Colon (tissue), 2 donors: Measurements from ENCODE around the gene PRUNE1.

Source experiments
- FAIRE-seq: peaks from 2 replicates; lab custom pipeline; 2012; peaks lifted over from hg19 to GRCh38; lab: Jason Lieb, UNC
- donor health status: control.
- donor health status: control.

Gene PRUNE1, protein sequence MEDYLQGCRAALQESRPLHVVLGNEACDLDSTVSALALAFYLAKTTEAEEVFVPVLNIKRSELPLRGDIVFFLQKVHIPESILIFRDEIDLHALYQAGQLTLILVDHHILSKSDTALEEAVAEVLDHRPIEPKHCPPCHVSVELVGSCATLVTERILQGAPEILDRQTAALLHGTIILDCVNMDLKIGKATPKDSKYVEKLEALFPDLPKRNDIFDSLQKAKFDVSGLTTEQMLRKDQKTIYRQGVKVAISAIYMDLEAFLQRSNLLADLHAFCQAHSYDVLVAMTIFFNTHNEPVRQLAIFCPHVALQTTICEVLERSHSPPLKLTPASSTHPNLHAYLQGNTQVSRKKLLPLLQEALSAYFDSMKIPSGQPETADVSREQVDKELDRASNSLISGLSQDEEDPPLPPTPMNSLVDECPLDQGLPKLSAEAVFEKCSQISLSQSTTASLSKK

GRCh38 chr1:151008244-151009205 lies at the start of gene PRUNE1:
Gene PRUNE1 (plus strand): TSS chr1:151008449. CDS start chr1:151008633, 184 bp downstream.
- no peak for FAIRE-seq

- no peak for FAIRE-seq
Observed at GRCh38 chr1:150960646-150961045, 47.6 kb upstream of the PRUNE1 start.

- no peak for FAIRE-seq
Observed at GRCh38 chr1:150961756-150962155, 46.5 kb upstream of the PRUNE1 start.

DNA sequence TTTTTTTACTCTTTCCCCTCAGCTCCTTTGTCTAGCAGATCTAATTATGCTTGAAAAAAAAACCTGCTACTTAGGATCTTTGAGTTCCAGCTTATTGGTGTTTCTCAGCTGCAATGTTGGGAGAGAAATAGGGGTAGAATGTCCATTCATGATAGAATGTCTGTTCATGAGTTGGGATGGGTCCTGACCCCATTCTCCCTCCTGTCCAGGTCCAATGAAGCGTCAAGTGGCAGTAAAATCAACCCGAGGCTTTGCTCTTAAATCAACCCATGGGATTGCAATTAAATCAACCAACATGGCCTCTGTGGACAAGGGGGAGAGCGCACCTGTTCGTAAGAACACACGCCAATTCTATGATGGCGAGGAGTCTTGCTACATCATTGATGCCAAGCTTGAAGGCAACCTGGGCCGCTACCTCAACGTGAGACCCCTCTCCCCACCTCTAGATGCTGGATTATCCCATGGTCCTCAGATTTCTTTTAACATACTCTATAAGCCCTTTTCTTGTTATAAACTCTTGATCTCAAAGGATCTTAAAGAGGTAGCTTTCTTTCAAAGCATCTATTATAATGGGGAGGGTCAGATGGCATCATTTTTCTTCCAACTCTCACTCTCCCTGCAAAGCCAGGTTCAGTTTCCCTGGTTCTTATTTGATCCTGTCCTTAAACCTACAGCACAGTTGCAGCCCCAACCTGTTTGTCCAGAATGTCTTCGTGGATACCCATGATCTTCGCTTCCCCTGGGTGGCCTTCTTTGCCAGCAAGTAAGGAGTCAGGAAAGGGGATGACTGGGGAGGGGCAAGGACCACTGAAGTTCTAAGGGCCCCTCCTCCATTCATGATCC lies 44.7 kb upstream of the PRUNE1 start:
- no peak for FAIRE-seq

DNA sequence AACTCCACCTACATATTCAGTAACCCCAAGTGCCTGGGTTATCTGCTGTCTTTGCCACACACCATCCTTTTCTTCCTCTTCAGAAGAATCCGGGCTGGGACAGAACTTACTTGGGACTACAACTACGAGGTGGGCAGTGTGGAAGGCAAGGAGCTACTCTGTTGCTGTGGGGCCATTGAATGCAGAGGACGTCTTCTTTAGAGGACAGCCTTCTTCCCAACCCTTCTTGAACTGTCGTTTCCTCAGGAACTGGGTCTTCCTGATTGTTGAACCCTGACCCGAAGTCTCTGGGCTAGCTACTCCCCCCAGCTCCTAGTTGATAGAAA lies 44.1 kb upstream of the PRUNE1 start:
- FAIRE-seq, result no peak

GRCh38 chr1:150965605-150966004 lies 42.6 kb upstream of the PRUNE1 start:
- no peak for FAIRE-seq

GRCh38 chr1:150966011-150966410 lies 42.2 kb upstream of the PRUNE1 start:
- no peak for FAIRE-seq

- FAIRE-seq, result no peak
Observed at GRCh38 chr1:150967936-150968335, 40.3 kb upstream of the PRUNE1 start.

DNA sequence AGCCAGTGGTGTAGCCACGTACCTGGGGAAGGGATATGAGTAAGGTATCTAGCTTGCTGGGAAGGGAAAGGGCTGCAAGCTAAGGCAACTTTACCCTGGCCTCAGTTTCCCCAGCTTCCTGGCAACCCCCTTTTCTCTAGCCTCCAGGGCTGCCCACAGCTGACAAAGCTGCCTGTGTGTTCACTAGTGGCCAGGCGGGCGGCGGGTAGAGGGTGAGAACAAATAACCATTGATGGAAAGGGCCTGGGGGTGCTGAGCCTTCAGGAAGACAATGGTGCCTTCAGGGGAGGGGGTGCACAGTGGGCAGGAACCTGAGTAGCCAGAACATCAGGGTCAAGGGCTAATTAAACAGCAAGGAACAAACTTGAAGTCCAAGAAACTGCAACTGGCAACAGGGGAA lies 39.8 kb upstream of the PRUNE1 start:
- FAIRE-seq, result no peak

GRCh38 chr1:150969626-150970025 lies 38.6 kb upstream of the PRUNE1 start:
- FAIRE-seq, result no peak

GRCh38 chr1:150970808-150971582 lies 37.3 kb upstream of the PRUNE1 start:
- FAIRE-seq, result no peak

GRCh38 chr1:150971583-150972416 lies 36.4 kb upstream of the PRUNE1 start:
- FAIRE-seq, result no peak

GRCh38 chr1:150972417-150972940 lies 35.8 kb upstream of the PRUNE1 start:
- FAIRE-seq, result no peak

DNA sequence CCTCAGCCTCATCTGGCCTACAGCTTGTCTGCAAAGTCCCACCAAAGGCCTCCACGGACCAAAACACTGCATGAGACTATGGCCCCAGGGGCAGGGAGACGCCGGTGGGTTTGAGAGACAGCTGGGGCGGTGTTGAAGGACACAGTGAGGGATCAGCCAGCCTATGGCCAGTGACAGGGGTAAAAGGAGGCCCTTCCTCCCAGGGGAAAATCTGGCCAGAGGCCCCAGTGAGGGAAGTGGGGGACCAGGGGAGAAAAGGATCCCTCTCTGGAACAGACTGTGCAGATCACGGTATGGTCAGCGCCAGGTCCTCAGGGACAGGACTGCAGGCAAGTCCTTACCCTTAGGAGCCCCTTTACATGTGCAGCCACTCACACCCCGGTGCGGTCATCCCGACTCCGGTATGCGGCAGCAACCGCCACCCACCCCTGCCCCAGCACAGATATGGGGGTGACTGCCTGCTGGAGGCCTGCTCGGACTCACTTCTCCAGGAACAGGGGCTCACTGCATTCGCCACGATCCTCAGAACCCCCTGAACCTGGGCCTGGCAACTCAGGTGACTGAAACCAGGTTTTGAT lies 34.9 kb upstream of the PRUNE1 start:
- no peak for FAIRE-seq

DNA sequence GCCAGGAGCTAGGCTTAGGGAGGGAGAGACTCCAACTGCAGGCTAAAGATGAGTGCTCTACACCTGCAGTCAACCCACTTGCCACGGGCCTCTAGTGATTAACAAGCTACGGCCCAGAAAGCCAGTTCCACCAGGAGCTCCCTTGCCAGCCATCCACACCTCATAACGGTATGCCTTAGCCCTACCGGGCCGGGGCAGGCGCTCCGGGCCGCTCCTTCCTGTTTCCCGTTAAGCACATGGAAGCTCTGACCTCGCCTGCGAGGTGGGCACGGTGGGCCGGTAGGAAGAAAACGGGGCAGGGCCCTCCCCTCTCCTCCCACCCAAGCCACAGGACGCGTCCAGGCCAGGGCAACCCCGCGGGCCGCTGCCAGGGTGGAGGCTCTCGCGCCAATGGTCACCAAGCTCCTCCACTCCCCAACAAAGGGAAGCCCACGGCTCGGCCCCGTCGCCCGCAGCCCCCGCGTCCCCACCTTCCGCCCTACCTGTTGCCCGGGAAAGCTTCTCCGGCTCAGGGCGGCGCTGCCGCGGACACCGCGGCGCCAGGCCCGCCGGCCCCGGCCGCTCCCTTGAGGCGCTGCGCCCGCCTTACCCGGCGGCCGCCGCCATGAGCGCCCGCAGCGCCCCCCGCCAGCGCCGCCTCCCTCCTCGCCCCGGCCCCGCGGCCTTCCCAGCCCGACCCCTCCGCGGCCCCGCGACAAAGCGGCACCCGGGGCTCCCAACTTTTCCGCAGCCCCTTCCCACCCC lies 34.2 kb upstream of the PRUNE1 start:
- FAIRE-seq, result no peak

GRCh38 chr1:150974580-150975478 lies 33.4 kb upstream of the PRUNE1 start, which contains the start of gene CERS2:
Gene CERS2 (minus strand): TSS chr1:150974835. CDS start chr1:150969090, 5,745 bp downstream.
- FAIRE-seq, result no peak

GRCh38 chr1:150976401-150976821 lies 31.8 kb upstream of the PRUNE1 start:
- no peak for FAIRE-seq
